SJCRH30 (cell line): ENCODE measurements around the gene CYP2J2. TPM values are rescaled to one million over a fixed set of nuclear protein-coding genes. Genes with fewer than 3 reads are reported as not detected.
A peak's percentile ranks its signal among the peaks of the same experiment; 100 is the strongest.
"Not testable (repeated sequence)": the region's sequence is repeated elsewhere in the genome, so short reads cannot be mapped to it uniquely, and the experiment has no call there.

ENCODE experiments used
- DNase-seq, 2 experiments: peaks; one replicate each; pipeline ENCODE4 v3.0.0-alpha.2; 2015 to 2020
- H3K27ac ChIP-seq: fragments of 250-450 bp; sonication (Bioruptor Pico); 2 replicates; pipeline ENCODE4 v1.5.1; 2020; ENCODE audit warnings: mild to moderate bottlenecking, moderate library complexity
- H3K27me3 ChIP-seq: fragments of 250-450 bp; sonication (Bioruptor Pico); 2 replicates; pipeline ENCODE4 v1.5.1; 2020; ENCODE audit warnings: mild to moderate bottlenecking, moderate library complexity
- H3K36me3 ChIP-seq: fragments of 250-450 bp; sonication (Bioruptor Pico); 2 replicates; pipeline ENCODE4 v1.5.1; 2020; ENCODE audit warnings: mild to moderate bottlenecking, moderate library complexity
- H3K4me1 ChIP-seq: fragments of 250-450 bp; sonication (Bioruptor Pico); 2 replicates; pipeline ENCODE4 v1.5.1; 2020; ENCODE audit warnings: mild to moderate bottlenecking, moderate library complexity
- H3K4me3 ChIP-seq: fragments of 250-450 bp; sonication (Bioruptor Pico); 2 replicates; pipeline ENCODE4 v1.5.1; 2020; ENCODE audit warnings: mild to moderate bottlenecking, moderate library complexity
- H3K9me3 ChIP-seq: fragments of 250-450 bp; sonication (Bioruptor Pico); replicated peaks from 2 replicates; pipeline ENCODE4 v1.5.1; 2020; ENCODE audit warnings: mild to moderate bottlenecking, moderate library complexity
- total RNA-seq: library from RNA; depleted of rRNA; stranded (reverse); fragments of >200 nt; shearing (Covaris generic); gene quantifications from 2 replicates; pipeline ENCODE4 v1.2.3, GENCODE V29; 2014; rRNA removed

The CYP2J2 gene
- 1.9 and 2.6 TPM in 2 replicates for total RNA-seq

GRCh38 chr1:59926381-59927123, at the start of gene CYP2J2:
Gene CYP2J2 (minus strand): TSS chr1:59926773. CDS start chr1:59926746, 27 bp downstream.
- DNase-seq: peak; percentile 55 to 59
- Histone ChIP-seq H3K27ac (no peak within 1 kb of the TSS), H3K4me3 (peak within 1 kb of the TSS; percentile 58), H3K36me3 (no peaks in the 10 kb centered on the region), H3K9me3 (peaks cover 15% of the 10 kb centered on the region), H3K27me3 (no peaks in the 10 kb centered on the region), H3K4me1 (no peaks in the 10 kb centered on the region)

- no peaks in the 10 kb centered on the region for H3K9me3 ChIP-seq
- no peaks in the 10 kb centered on the region for H3K36me3 ChIP-seq
- no peak overlapping the region for H3K27ac ChIP-seq
- H3K27me3 ChIP-seq: no peaks in the 10 kb centered on the region; the same call in 1 of the 2 replicates
- no peak overlapping the region for H3K4me3 ChIP-seq
- no peaks in the 10 kb centered on the region for H3K4me1 ChIP-seq
- DNase-seq: no peak
Observed at GRCh38 chr1:59973719-59974118, 47.1 kb upstream of the CYP2J2 start.

GRCh38 chr1:59972216-59972927, 45.8 kb upstream of the CYP2J2 start:
- Histone ChIP-seq H3K9me3 (no peaks in the 10 kb centered on the region), H3K4me3 (no peak overlapping the region), H3K27me3 (no peaks in the 10 kb centered on the region; the same call in 1 of the 2 replicates), H3K4me1 (no peaks in the 10 kb centered on the region), H3K36me3 (no peaks in the 10 kb centered on the region), H3K27ac (no peak overlapping the region)
- no peak for DNase-seq

GRCh38 chr1:59971464-59971911, 44.9 kb upstream of the CYP2J2 start:
- H3K4me1 ChIP-seq: no peaks in the 10 kb centered on the region; the same call in 1 of the 2 replicates
- DNase-seq: peak; percentile 73 to 90
- peak overlapping the region; percentile 8; the same call in 1 of the 2 replicates for H3K27ac ChIP-seq
- no peaks in the 10 kb centered on the region for H3K9me3 ChIP-seq
- H3K36me3 ChIP-seq: no peaks in the 10 kb centered on the region
- H3K27me3 ChIP-seq: no peaks in the 10 kb centered on the region; the same call in 1 of the 2 replicates
- H3K4me3 ChIP-seq: peak overlapping the region; percentile 36

- not testable (repeated sequence) for H3K36me3 ChIP-seq, H3K4me3 ChIP-seq, H3K4me1 ChIP-seq, H3K9me3 ChIP-seq, DNase-seq, H3K27me3 ChIP-seq, H3K27ac ChIP-seq
Observed at GRCh38 chr1:59969542-59970175, 43.1 kb upstream of the CYP2J2 start.

GRCh38 chr1:59968746-59969145, 42.2 kb upstream of the CYP2J2 start:
- not testable (repeated sequence) for H3K4me3 ChIP-seq, H3K27me3 ChIP-seq, H3K27ac ChIP-seq

GRCh38 chr1:59967780-59968179, 41.2 kb upstream of the CYP2J2 start:
- Histone ChIP-seq H3K4me1 (no peaks in the 10 kb centered on the region; the same call in 1 of the 2 replicates), H3K27me3 (no peaks in the 10 kb centered on the region), H3K9me3 (no peaks in the 10 kb centered on the region), H3K36me3 (no peaks in the 10 kb centered on the region), H3K27ac (no peak overlapping the region), H3K4me3 (no peak overlapping the region)
- DNase-seq: no peak

More at GRCh38 chr1:59968746-59969145, 42.2 kb upstream of the CYP2J2 start:
- H3K4me1 ChIP-seq, H3K9me3 ChIP-seq, H3K36me3 ChIP-seq, DNase-seq: not testable (repeated sequence)

GRCh38 chr1:59967141-59967697, 40.6 kb upstream of the CYP2J2 start:
- no peaks in the 10 kb centered on the region; the same call in 1 of the 2 replicates for H3K4me1 ChIP-seq
- H3K27ac ChIP-seq: no peak overlapping the region
- H3K4me3 ChIP-seq: no peak overlapping the region
- no peaks in the 10 kb centered on the region for H3K9me3 ChIP-seq
- DNase-seq: peak in 1 of 2 experiments; percentile 36
- no peaks in the 10 kb centered on the region for H3K27me3 ChIP-seq
- H3K36me3 ChIP-seq: no peaks in the 10 kb centered on the region

GRCh38 chr1:59952065-59952464, 25.5 kb upstream of the CYP2J2 start:
- Histone ChIP-seq H3K4me3 (no peak overlapping the region), H3K4me1 (peaks cover 8% of the 10 kb centered on the region), H3K9me3 (no peaks in the 10 kb centered on the region), H3K27me3 (no peaks in the 10 kb centered on the region), H3K27ac (no peak overlapping the region), H3K36me3 (no peaks in the 10 kb centered on the region)
- peak in 1 of 2 experiments; percentile 30 for DNase-seq

GRCh38 chr1:59949648-59950047, 23.1 kb upstream of the CYP2J2 start:
- no peaks in the 10 kb centered on the region for H3K36me3 ChIP-seq
- no peaks in the 10 kb centered on the region for H3K27me3 ChIP-seq
- no peak overlapping the region for H3K4me3 ChIP-seq
- H3K4me1 ChIP-seq: peaks cover 11% of the 10 kb centered on the region
- DNase-seq: no peak
- no peaks in the 10 kb centered on the region for H3K9me3 ChIP-seq
- H3K27ac ChIP-seq: no peak overlapping the region

- H3K27ac ChIP-seq: no peak overlapping the region
- H3K36me3 ChIP-seq: no peaks in the 10 kb centered on the region
- no peak for DNase-seq
- no peaks in the 10 kb centered on the region for H3K9me3 ChIP-seq
- no peak overlapping the region for H3K4me3 ChIP-seq
- peaks cover 11% of the 10 kb centered on the region for H3K4me1 ChIP-seq
- H3K27me3 ChIP-seq: no peaks in the 10 kb centered on the region
Observed at GRCh38 chr1:59948990-59949389, 22.4 kb upstream of the CYP2J2 start.

GRCh38 chr1:59947047-59947938, 20.7 kb upstream of the CYP2J2 start:
- Histone ChIP-seq H3K36me3 (no peaks in the 10 kb centered on the region), H3K4me1 (peaks cover 11% of the 10 kb centered on the region), H3K27ac (0 out of 2 replicates have a peak overlapping the region, but pooled peaks have one; percentile 3), H3K27me3 (no peaks in the 10 kb centered on the region), H3K9me3 (no peaks in the 10 kb centered on the region), H3K4me3 (no peak overlapping the region)
- DNase-seq: peak; percentile 71 to 92

- DNase-seq: no peak
- Histone ChIP-seq H3K4me1 (peaks cover 7% of the 10 kb centered on the region), H3K36me3 (no peaks in the 10 kb centered on the region), H3K9me3 (no peaks in the 10 kb centered on the region), H3K4me3 (no peak overlapping the region), H3K27me3 (no peaks in the 10 kb centered on the region), H3K27ac (no peak overlapping the region)
Observed at GRCh38 chr1:59945790-59946189, 19.2 kb upstream of the CYP2J2 start.

- H3K27ac ChIP-seq: no peak overlapping the region
- H3K4me3 ChIP-seq: no peak overlapping the region
- no peaks in the 10 kb centered on the region for H3K27me3 ChIP-seq
- H3K9me3 ChIP-seq: no peaks in the 10 kb centered on the region
- H3K4me1 ChIP-seq: no peaks in the 10 kb centered on the region
- no peak for DNase-seq
- no peaks in the 10 kb centered on the region for H3K36me3 ChIP-seq
Observed at GRCh38 chr1:59939393-59939792, 12.8 kb upstream of the CYP2J2 start.
